Left hindlimb (tissue), 1 donor: ENCODE results near the gene KIF4B.
"Not testable (repeated sequence)": the region's sequence is repeated elsewhere in the genome, so short reads cannot be mapped to it uniquely, and the experiment has no call there.

ENCODE experiments used
- DNase-seq: peaks from one replicate; pipeline ENCODE4 v3.0.0-alpha.2; 2018

KIF4B gene

DNA sequence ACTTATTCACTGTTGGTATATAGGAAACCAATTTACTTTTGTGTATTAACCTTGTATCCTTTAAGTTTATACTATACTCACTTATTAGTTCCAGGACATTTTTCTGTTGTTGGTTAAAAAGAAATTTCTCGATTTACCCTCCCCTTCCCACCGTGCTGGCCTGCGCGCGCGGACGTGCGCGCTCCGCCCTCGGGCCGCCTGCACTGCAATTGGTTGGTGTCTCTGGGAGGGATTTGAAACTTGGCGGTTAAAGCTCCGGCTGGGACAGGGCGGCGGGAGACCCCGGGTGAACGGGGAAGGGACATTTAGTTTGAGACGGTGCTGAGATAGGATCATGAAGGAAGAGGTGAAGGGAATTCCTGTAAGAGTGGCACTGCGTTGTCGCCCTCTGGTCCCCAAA, at the start of gene KIF4B:
KIF4B (plus strand) TSS at position 230 of the 400 bp plus-strand sequence; CDS start at position 335, 105 bp downstream.
- DNase-seq, result no peak

DNA sequence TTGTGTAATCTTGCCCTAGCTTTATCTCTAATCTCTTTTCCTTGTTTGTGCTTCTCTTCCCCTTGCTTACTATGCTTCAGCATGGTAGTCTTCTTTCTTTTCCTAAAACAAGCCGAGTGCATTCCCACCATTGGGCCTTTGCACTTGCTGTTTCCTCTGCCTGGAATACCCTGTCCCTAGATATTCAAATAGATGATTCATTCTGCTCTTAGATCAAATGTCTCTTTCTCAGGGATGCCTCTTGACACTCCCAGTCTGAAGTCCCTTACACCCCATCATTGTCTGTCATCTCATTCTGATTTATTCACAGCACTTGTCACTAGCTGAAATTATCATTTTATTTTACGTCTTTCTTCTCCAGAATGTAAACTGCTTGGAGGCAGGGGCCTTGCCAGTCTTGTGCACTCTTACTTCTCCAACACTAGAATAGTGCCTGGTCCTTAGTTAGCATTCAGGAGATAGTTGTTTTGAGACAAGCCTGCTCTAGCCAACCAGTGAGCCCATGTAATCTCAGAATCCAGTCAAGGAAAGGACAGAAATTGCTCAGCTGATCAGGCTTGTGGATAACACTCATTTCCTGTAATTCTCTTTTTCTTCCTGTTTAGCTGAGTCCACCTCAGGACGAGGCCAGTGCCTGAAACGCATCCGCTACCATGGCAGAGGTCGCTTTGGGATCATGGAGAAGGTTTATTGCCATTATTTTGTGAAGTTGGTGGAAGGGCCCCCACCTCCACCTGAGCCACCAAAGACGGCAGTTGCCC, 47.3 kb upstream of the KIF4B start:
- no peak for DNase-seq

- DNase-seq, result no peak
Measured at GRCh38 chr5:154966874-154967273, 46.7 kb upstream of the KIF4B start.

GRCh38 chr5:154967421-154968024, 46.0 kb upstream of the KIF4B start:
- DNase-seq, result no peak

GRCh38 chr5:154968953-154969352, 44.6 kb upstream of the KIF4B start:
- DNase-seq, result no peak

DNA sequence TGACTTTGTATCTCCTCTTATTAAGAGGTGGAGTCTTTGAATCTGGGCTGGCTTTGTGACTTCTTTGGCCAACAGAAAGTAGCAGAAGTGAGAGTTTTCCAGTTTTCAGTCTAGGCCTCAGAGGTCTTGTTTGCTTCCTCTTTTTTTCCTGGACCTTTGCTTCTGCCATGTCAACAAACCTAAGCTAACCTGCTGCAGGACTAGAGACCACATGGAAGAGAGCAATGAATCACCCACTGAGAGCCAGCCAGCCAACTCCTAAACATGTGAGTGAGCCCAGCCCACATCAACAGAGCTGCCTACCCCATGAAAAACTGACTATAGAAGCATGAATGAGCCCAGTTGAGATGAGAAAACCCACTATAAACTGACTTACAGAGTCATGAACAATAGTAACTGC, 42.8 kb upstream of the KIF4B start:
- no peak for DNase-seq

- no peak for DNase-seq
Measured at GRCh38 chr5:154971501-154971900, 42.1 kb upstream of the KIF4B start.

DNA sequence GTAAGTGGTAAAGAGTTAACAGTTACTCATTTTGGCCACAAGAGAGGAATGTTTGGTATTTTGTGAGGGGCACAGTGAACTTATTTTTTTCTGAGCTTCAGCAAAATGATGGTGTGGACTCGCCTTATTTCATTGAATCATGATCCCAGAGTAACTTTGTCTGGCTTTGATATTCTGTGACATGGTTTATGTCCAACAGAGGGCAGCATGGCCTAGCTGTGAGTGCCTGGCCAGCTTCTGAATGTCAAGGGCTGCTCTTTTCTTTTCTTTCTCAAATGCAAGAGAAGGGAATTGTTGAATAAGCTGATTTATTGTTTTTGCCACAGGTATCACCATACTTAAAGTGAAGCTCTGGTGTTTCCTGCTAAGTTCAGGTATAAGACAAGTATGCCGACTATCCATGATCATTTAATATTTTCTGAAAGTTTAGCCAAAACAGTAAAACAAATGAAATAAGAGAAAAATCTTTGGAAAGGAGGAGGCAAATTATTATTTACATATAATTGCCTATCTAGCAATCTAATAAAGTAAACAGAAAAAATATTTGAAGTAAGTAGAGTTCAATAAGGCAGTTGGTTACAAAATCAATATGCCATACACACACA, 41.0 kb upstream of the KIF4B start:
- no peak for DNase-seq

DNA sequence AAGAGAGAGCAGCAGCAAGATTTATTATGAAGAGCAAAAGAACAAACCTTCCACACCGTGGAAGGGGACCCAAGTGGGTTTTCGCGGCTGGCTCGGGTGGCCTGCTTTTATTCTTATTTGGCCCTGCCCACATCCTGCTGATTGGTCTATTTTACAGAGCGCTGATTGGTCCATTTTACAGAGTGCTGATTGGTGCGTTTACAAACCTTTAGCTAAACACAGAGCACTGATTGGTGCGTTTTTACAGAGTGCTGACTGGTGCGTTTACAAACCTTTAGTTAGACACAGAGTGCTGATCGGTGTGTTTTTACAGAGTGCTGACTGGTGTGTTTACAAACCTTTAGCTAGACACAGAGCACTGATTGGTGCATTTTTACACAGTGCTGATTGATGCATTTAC, 37.5 kb upstream of the KIF4B start:
- DNase-seq, result not testable (repeated sequence)

DNA sequence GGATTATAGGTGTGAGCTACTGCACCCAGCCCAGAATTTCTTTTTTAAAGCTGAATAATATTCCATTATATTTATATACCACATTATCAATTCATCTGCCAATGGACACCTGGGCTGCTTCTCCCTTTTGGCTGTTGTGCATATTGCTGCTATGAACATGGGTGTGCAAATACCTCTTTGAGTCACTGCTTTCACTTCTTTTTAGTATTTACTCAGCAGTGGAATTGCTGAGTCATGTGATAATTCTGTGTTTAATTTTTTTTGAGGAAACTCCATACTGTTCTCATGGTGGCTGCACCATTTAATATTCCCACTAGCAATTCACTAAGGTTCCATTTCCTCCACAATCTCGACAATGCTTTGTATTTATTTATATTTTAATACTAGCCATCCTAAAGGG, 36.1 kb upstream of the KIF4B start:
- DNase-seq, result no peak

GRCh38 chr5:154978294-154978693, 35.3 kb upstream of the KIF4B start:
- not testable (repeated sequence) for DNase-seq

DNA sequence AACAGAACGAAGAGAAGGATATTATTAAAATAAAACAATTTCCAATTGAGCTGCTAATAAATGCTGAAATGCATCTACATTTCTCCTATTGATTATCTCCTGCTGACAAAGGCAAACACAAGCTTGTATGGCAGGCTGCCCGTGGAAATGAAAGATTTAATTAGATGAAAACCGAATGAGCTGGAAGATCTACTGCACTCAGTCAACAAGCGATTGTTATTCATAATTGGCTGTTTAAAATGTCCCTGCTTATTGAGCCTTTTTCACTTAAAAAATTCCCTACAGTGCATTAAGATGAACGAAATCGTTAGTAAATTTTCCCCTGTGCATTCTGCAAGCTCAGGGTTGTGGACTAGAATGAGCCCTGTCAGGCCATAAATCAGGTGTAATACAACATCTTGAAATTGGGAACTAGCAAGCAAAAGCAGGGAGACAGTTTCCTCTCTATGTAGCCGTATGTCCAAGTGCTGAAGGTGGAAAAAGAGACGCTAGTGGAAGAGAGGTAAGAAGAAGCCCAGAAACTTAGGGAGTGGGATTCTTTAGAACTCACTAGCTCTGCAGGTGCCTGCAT, 28.5 kb upstream of the KIF4B start:
- DNase-seq, result no peak

DNA sequence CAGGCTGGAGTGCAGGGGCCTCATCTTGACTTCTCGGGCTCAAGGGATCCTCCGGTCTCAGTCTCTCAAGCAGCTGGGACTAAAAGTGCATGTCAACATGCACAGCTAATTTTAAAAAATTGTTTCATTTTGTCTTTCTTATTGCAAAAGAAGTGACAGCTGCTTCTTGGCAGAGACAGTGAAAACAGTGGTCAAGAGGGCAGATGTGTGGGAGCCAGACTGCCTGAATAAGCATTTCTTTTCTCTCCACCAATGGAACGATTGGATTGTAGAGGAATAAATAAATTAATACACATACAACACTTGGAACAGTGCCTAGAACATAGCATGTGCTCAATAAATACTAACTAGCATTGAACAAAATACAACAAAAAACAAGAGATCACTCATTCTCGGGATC, 27.4 kb upstream of the KIF4B start:
- DNase-seq, result no peak

GRCh38 chr5:154989626-154990025, 23.9 kb upstream of the KIF4B start:
- DNase-seq, result no peak

- no peak for DNase-seq
Measured at GRCh38 chr5:154993461-154993860, 20.1 kb upstream of the KIF4B start.

DNA sequence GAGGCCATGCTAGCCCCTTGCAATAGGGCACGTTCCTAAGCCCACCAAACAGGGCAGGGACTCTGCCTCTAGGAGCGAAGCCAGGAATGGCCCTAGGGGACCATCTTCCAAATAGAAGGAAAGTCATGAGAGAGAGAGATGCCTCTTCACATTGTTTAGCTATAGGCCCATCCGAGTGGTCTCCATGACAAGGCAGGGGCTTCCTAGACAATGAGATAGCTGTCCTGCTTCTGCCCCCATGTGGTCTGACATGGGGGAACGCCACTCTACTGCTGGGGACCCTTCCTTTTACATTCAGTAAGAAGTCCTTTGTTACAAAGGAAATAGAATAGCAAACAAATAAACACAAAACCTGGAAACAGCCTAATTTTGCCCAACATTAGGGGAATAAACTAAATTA, 17.9 kb upstream of the KIF4B start:
- DNase-seq, result no peak

GRCh38 chr5:154997746-154998145, 15.8 kb upstream of the KIF4B start:
- DNase-seq, result no peak

DNA sequence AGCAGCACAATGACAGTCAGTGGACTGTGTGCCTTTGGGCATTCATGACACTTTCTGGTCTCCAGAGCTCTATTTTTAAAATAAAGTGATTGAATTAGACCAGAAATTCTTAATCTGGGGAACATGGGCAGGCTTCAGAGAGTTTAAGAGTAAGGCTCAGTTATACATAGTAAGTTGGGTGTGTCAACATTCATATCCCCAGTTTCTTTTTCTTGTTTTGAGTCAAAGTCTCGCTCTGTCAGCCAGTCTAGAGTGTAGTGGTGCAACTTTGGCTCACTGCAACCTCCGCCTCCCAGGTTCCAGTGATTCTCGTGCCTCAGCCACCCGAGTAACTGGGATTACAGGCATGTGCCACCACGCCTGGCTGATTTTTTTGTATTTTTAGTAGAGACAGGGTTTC, 13.7 kb upstream of the KIF4B start:
- no peak for DNase-seq

- no peak for DNase-seq
Measured at GRCh38 chr5:155001523-155001922, 12.0 kb upstream of the KIF4B start.

GRCh38 chr5:155002722-155003121, 10.8 kb upstream of the KIF4B start:
- DNase-seq, result not testable (repeated sequence)

GRCh38 chr5:155004138-155004744, 9.3 kb upstream of the KIF4B start:
- DNase-seq, result no peak

DNA sequence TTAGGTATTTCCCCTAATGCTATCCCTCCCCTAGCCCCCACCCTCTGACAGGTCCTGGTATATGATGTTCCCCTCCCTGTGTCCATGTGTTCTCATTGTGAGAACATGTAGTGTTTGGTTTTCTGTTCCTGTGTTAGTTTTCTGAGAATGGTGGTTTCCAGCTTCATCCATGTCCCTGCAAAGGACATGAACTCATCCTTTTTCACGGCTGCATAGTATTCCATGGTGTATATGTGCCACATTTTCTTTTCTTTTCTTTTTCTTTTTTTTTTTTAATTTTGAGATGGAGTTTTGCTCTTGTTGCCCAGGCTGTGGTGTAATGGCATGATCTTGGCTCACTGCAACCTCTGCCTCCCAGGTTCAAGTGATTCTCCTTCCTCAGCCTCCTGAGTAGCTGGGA, 7.3 kb upstream of the KIF4B start:
- not testable (repeated sequence) for DNase-seq

DNA sequence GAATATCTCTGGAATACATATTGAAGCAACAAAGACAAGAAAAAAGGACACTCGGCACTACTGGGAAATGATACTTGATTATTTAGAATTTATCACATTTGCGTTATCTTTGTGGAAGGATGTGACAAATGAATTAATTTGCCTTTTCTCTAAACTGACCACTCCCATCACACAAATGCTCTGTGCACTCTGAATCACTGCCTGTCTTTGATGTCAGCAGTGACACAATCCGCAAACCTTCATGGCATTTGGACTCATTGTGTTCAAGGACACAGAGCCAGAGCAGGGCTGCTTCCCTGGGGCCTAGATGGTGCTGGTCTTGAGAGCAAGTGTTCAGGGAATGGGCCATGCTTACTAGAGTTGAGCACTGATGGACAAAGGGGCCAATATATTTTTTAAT, 4.9 kb upstream of the KIF4B start:
- no peak for DNase-seq

GRCh38 chr5:155010881-155011280, 2.7 kb upstream of the KIF4B start:
- DNase-seq, result no peak
